IMR-90 (cell line): ENCODE data around the gene P2RX7.

Source experiments
- BHLHE40 ChIP-seq: fragments of 150-350 bp; IDR thresholded peaks from 2 replicates; pipeline ENCODE4 v1.6.1; 2016; ENCODE audit warnings: mild to moderate bottlenecking, low read depth, low read length
- CEBPB ChIP-seq: IDR thresholded peaks from 2 replicates; pipeline ENCODE4 v1.6.1; 2012; ENCODE audit warnings: low read depth, low read length, improper control_type of control experiment
- CHD1 ChIP-seq: IDR thresholded peaks from 2 replicates; pipeline ENCODE4 v1.6.1; 2012; ENCODE audit warnings: low read depth, low read length, improper control_type of control experiment
- CTCF ChIP-seq: conservative IDR thresholded peaks from 2 replicates; pipeline ENCODE4 v1.5.1; 2012; ENCODE audit warnings: mild to moderate bottlenecking, low read depth, low read length, improper control_type of control experiment
- ELK1 ChIP-seq: fragments of 150-350 bp; IDR thresholded peaks from 2 replicates; pipeline ENCODE4 v1.6.1; 2016; ENCODE audit warnings: low read depth, mild to moderate bottlenecking, low read length, moderate library complexity, borderline replicate concordance
- MAZ ChIP-seq: IDR thresholded peaks from 2 replicates; pipeline ENCODE4 v1.6.1; 2012; ENCODE audit warnings: low read depth, mild to moderate bottlenecking, low read length, improper control_type of control experiment, moderate library complexity, borderline replicate concordance
- MXI1 ChIP-seq: IDR thresholded peaks from 2 replicates; pipeline ENCODE4 v1.6.1; 2012; ENCODE audit warnings: low read depth, mild to moderate bottlenecking, low read length, moderate library complexity, borderline replicate concordance
- POLR2A ChIP-seq: IDR thresholded peaks from 2 replicates; pipeline ENCODE4 v1.6.1; 2012; ENCODE audit warnings: mild to moderate bottlenecking, low read depth, low read length
- RAD21 ChIP-seq: IDR thresholded peaks from 2 replicates; pipeline ENCODE4 v1.6.1; 2012; ENCODE audit warnings: low read length, improper control_type of control experiment
- RCOR1 ChIP-seq: IDR thresholded peaks from 2 replicates; pipeline ENCODE4 v1.6.1; 2012; ENCODE audit warnings: mild to moderate bottlenecking, low read length, improper control_type of control experiment; ENCODE audit not compliant: insufficient replicate concordance
- RFX5 ChIP-seq: IDR thresholded peaks from 2 replicates; pipeline ENCODE4 v1.8.0; 2012; ENCODE audit warnings: low read depth, mild to moderate bottlenecking, low read length, moderate library complexity
- SMC3 ChIP-seq: fragments of 150-350 bp; IDR thresholded peaks from 2 replicates; pipeline ENCODE4 v1.6.1; 2016; ENCODE audit warnings: low read depth, mild to moderate bottlenecking, antibody characterized with exemption, low read length, moderate library complexity
- USF2 ChIP-seq: fragments of 150-350 bp; IDR thresholded peaks from 2 replicates; pipeline ENCODE4 v1.6.1; 2017; ENCODE audit warnings: mild to moderate bottlenecking, antibody characterized with exemption, low read length, low read depth

GRCh38 chr12:121131941-121132341 lies 735 bp upstream of the P2RX7 start:
- TF ChIP-seq CTCF, result no peak
- no peak for TF ChIP-seq POLR2A
- TF ChIP-seq RAD21, result no peak
- no peak for TF ChIP-seq CEBPB
- no peak for TF ChIP-seq USF2
- no peak for TF ChIP-seq CHD1
- no peak for TF ChIP-seq BHLHE40
- TF ChIP-seq RFX5, result no peak
- TF ChIP-seq SMC3, result no peak
- TF ChIP-seq MAZ, result no peak
- no peak for TF ChIP-seq MXI1
- TF ChIP-seq ELK1, result no peak
- no peak for TF ChIP-seq RCOR1
